HG03280 (cell line): ENCODE measurements around the gene KLHDC8A.
"Not testable (repeated sequence)": the region's sequence is repeated elsewhere in the genome, so short reads cannot be mapped to it uniquely, and the experiment has no call there.

Experiments
- ATAC-seq: cut with Tn5 transposase; IDR thresholded peaks from one replicate; pipeline ENCODE4 v1.9.1; 2021; ENCODE audit warnings: mild to moderate bottlenecking, moderate library complexity; ENCODE audit not compliant: unreplicated experiment

KLHDC8A gene

GRCh38 chr1:205356440-205357139 lies at the start of gene KLHDC8A:
KLHDC8A (minus strand) TSS chr1:205356922; CDS start chr1:205343604, 13,318 bp downstream.
- no peak for ATAC-seq

GRCh38 chr1:205406252-205406651 lies 49.5 kb upstream of the KLHDC8A start:
- ATAC-seq, result not testable (repeated sequence)

GRCh38 chr1:205404484-205404883 lies 47.8 kb upstream of the KLHDC8A start:
- not testable (repeated sequence) for ATAC-seq

- ATAC-seq, result no peak
Observed at GRCh38 chr1:205398586-205398985, 41.9 kb upstream of the KLHDC8A start.

- no peak for ATAC-seq
Observed at GRCh38 chr1:205396967-205397616, 40.4 kb upstream of the KLHDC8A start.

GRCh38 chr1:205395616-205396015 lies 38.9 kb upstream of the KLHDC8A start:
- no peak for ATAC-seq

- no peak for ATAC-seq
Observed at GRCh38 chr1:205392650-205393049, 35.9 kb upstream of the KLHDC8A start.

GRCh38 chr1:205391386-205391785 lies 34.7 kb upstream of the KLHDC8A start:
- no peak for ATAC-seq

GRCh38 chr1:205387845-205388244 lies 31.1 kb upstream of the KLHDC8A start:
- no peak for ATAC-seq

- ATAC-seq, result not testable (repeated sequence)
Observed at GRCh38 chr1:205382990-205383389, 26.3 kb upstream of the KLHDC8A start.

GRCh38 chr1:205382561-205382960 lies 25.8 kb upstream of the KLHDC8A start:
- no peak for ATAC-seq

- no peak for ATAC-seq
Observed at GRCh38 chr1:205381305-205381704, 24.6 kb upstream of the KLHDC8A start.

- no peak for ATAC-seq
Observed at GRCh38 chr1:205380882-205381281, 24.2 kb upstream of the KLHDC8A start.

GRCh38 chr1:205379056-205379455 lies 22.3 kb upstream of the KLHDC8A start:
- no peak for ATAC-seq

GRCh38 chr1:205377355-205377754 lies 20.6 kb upstream of the KLHDC8A start:
- ATAC-seq, result no peak

GRCh38 chr1:205376739-205377138 lies 20.0 kb upstream of the KLHDC8A start:
- ATAC-seq, result no peak

GRCh38 chr1:205375835-205376545 lies 19.3 kb upstream of the KLHDC8A start:
- ATAC-seq, result no peak

- no peak for ATAC-seq
Observed at GRCh38 chr1:205374210-205375078, 17.7 kb upstream of the KLHDC8A start.

GRCh38 chr1:205373798-205374175 lies 17.1 kb upstream of the KLHDC8A start:
- ATAC-seq, result no peak

GRCh38 chr1:205373022-205373797 lies 16.5 kb upstream of the KLHDC8A start:
- no peak for ATAC-seq
